ENCODE measurements around the gene SAA1.

DNA sequence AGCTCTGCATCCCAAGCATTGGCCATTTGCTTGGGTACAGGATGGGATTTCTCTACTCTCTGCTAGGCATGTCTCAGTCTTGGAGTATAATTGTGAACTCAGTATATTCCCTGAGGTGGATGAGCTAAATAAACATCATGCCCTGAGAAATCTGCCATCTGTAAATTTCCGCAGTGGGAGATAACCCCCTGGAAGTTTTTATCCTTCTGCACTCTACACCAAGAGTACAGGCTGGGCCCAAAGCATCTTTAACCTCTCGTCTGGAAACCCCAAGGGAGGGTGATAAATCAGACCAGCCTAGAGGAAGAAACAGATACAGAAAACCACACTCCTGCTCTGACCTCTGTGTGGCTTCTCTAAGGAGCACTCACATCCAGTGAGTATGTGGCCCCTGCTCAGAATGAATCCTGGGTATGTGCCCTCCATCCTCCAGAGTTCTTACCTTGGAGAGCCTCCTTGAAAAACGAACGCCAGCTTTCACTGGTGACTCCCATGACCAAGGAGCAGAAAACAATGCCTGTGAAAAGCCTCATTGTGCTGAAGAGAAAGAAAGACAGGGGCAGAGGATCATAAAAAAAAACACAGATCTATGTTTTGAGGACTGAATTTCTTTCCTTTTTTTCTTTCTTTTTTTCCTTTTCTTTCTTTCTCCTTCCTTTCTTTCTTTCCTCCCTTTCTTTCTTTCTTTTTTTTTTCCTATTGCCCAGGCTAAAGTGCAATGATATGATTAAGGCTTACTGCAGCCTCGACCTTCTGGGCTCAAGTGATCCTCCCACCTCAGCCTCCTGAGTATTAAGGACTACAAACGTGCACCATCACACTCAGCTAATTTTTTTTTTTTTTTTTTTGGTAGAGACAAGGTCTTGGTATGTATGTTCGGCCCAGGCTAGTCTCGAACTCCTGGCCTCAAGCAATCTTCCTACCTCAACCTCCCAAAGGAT lies 30.4 kb upstream of the SAA1 start:
- TF ChIP-seq CTCF (IDR thresholded peaks at IDR 0.05; ENCODE audit: insufficient read depth, low read length) (no peak), POLR2AphosphoS5 (IDR thresholded peaks at IDR 0.05; ENCODE audit: low read depth) (no peak), GABPA (IDR thresholded peaks at IDR 0.05; ENCODE audit: low read depth) (no peak), SPI1 (IDR thresholded peaks at IDR 0.05; ENCODE audit: borderline replicate concordance, low read depth) (no peak)
- TF ChIP-seq, protein P1, sequence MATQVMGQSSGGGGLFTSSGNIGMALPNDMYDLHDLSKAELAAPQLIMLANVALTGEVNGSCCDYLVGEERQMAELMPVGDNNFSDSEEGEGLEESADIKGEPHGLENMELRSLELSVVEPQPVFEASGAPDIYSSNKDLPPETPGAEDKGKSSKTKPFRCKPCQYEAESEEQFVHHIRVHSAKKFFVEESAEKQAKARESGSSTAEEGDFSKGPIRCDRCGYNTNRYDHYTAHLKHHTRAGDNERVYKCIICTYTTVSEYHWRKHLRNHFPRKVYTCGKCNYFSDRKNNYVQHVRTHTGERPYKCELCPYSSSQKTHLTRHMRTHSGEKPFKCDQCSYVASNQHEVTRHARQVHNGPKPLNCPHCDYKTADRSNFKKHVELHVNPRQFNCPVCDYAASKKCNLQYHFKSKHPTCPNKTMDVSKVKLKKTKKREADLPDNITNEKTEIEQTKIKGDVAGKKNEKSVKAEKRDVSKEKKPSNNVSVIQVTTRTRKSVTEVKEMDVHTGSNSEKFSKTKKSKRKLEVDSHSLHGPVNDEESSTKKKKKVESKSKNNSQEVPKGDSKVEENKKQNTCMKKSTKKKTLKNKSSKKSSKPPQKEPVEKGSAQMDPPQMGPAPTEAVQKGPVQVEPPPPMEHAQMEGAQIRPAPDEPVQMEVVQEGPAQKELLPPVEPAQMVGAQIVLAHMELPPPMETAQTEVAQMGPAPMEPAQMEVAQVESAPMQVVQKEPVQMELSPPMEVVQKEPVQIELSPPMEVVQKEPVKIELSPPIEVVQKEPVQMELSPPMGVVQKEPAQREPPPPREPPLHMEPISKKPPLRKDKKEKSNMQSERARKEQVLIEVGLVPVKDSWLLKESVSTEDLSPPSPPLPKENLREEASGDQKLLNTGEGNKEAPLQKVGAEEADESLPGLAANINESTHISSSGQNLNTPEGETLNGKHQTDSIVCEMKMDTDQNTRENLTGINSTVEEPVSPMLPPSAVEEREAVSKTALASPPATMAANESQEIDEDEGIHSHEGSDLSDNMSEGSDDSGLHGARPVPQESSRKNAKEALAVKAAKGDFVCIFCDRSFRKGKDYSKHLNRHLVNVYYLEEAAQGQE (IDR thresholded peaks at IDR 0.05; ENCODE audit: insufficient replicate concordance, low read depth) = no peak
